GM23338 (cell line): Measurements from ENCODE around the gene TNIP2. TPM values are rescaled to one million over a fixed set of nuclear protein-coding genes. Genes with fewer than 3 reads are reported as not detected.

Experiments used
- ATAC-seq: fragments of 200-7000 bp; cut with Tn5 transposase; 3 replicates; pipeline ENCODE4 v1.9.1; 2020
- DNase-seq: peaks from one replicate; pipeline ENCODE4 v3.0.0-alpha.2; 2015; ENCODE audit warnings: low spot score
- H2AFZ ChIP-seq: fragments of 200-600 bp; sonication (generic); 2 replicates; pipeline ENCODE4 v1.8.0; 2016; ENCODE audit warnings: antibody characterized with exemption, mild to moderate bottlenecking, moderate library complexity
- H3F3A ChIP-seq: fragments of 200-600 bp; sonication (generic); replicated peaks from 2 replicates; pipeline ENCODE4 v1.8.0; 2017; ENCODE audit warnings: antibody characterized with exemption, mixed run types, low read depth
- H3K27ac ChIP-seq: fragments of 200-600 bp; sonication (generic); 2 replicates; pipeline ENCODE4 v1.6.1; 2016; ENCODE audit warnings: low read depth
- H3K27me3 ChIP-seq: fragments of 200-600 bp; sonication (generic); 2 replicates; pipeline ENCODE4 v1.8.0; 2016; ENCODE audit warnings: mild to moderate bottlenecking, mixed run types, moderate library complexity; ENCODE audit not compliant: insufficient read depth
- H3K36me3 ChIP-seq: fragments of 200-600 bp; sonication (generic); 2 replicates; pipeline ENCODE4 v1.8.0; 2016; ENCODE audit warnings: mild to moderate bottlenecking; ENCODE audit not compliant: insufficient read depth
- H3K4me1 ChIP-seq: fragments of 200-600 bp; sonication (generic); 2 replicates; pipeline ENCODE4 v1.8.0; 2016; ENCODE audit warnings: mild to moderate bottlenecking, moderate library complexity; ENCODE audit not compliant: insufficient read depth
- H3K4me2 ChIP-seq: fragments of 200-600 bp; sonication (generic); 2 replicates; pipeline ENCODE4 v1.7.1; 2017; ENCODE audit warnings: mixed run types
- H3K4me3 ChIP-seq: fragments of 200-600 bp; sonication (generic); 2 replicates; pipeline ENCODE4 v1.6.1; 2016; ENCODE audit warnings: mixed run types
- H3K79me2 ChIP-seq: fragments of 200-600 bp; sonication (generic); replicated peaks from 2 replicates; pipeline ENCODE4 v1.8.0; 2017; ENCODE audit warnings: mild to moderate bottlenecking; ENCODE audit not compliant: insufficient read depth
- H3K9me2 ChIP-seq: fragments of 200-600 bp; sonication (generic); 2 replicates; pipeline ENCODE4 v1.8.0; 2017; ENCODE audit not compliant: insufficient read depth
- H4K20me1 ChIP-seq: fragments of 200-600 bp; sonication (generic); replicated peaks from 2 replicates; pipeline ENCODE4 v1.8.0; 2017; ENCODE audit warnings: mild to moderate bottlenecking; ENCODE audit not compliant: insufficient read depth
- H3K27ac Mint-ChIP-seq: 2 replicates; pipeline ENCODE4 v1.8.0; 2020; ENCODE audit warnings: inconsistent platforms, mild to moderate bottlenecking, moderate library complexity, mixed read lengths
- H3K27me3 Mint-ChIP-seq: 3 replicates; pipeline ENCODE4 v1.8.0; 2022; ENCODE audit warnings: low read depth, mild to moderate bottlenecking, moderate library complexity, mixed read lengths, inconsistent platforms; ENCODE audit not compliant: insufficient read depth, poor library complexity
- H3K36me3 Mint-ChIP-seq: 3 replicates; pipeline ENCODE4 v1.8.0; 2021; ENCODE audit warnings: low read depth, mild to moderate bottlenecking, inconsistent platforms, moderate library complexity, mixed read lengths
- H3K4me1 Mint-ChIP-seq: 3 replicates; pipeline ENCODE4 v1.8.0; 2020; ENCODE audit warnings: mild to moderate bottlenecking, inconsistent platforms, mixed read lengths
- H3K4me3 Mint-ChIP-seq: 3 replicates; pipeline ENCODE4 v1.8.0; 2021; ENCODE audit warnings: moderate library complexity, mild to moderate bottlenecking, inconsistent platforms, mixed read lengths
- H3K9me3 Mint-ChIP-seq: 3 replicates; pipeline ENCODE4 v1.8.0; 2020; ENCODE audit warnings: moderate library complexity, mild to moderate bottlenecking, inconsistent platforms, mixed read lengths
- CTCF ChIP-seq, 2 experiments: fragments of 200-600 bp in 1 of 2; sonication (generic) in 1 of 2; conservative IDR thresholded peaks; 2 replicates each; pipeline versions ENCODE4 v1.5.1 to v1.6.1; 2016 to 2017; ENCODE audit warnings: antibody characterized with exemption in 2 of 2, low read depth in 2 of 2, mild to moderate bottlenecking in 2 of 2, moderate library complexity in 1 of 2
- EZH2 ChIP-seq: fragments of 200-600 bp; sonication (generic); IDR thresholded peaks from one replicate; pipeline ENCODE4 v1.8.0; 2017; ENCODE audit warnings: antibody characterized with exemption, mild to moderate bottlenecking, low read depth; ENCODE audit not compliant: unreplicated experiment
- EZH2phosphoT487 ChIP-seq: fragments of 200-600 bp; sonication (generic); IDR thresholded peaks from one replicate; pipeline ENCODE4 v1.8.1; 2018; ENCODE audit warnings: antibody characterized with exemption; ENCODE audit not compliant: unreplicated experiment
- JUNB ChIP-seq: IDR thresholded peaks from one replicate; pipeline ENCODE4 v1.6.1; 2016; ENCODE audit warnings: antibody characterized with exemption; ENCODE audit not compliant: unreplicated experiment
- NANOG ChIP-seq: IDR thresholded peaks from 2 replicates; pipeline ENCODE4 v1.6.1; 2016; ENCODE audit warnings: antibody characterized with exemption, borderline replicate concordance
- POLR2AphosphoS5 ChIP-seq: IDR thresholded peaks from 2 replicates; pipeline ENCODE4 v1.6.1; 2016; ENCODE audit warnings: antibody characterized with exemption, low read depth
- ZNF331 ChIP-seq: fragments of 250-450 bp; sonication (Bioruptor Pico); IDR thresholded peaks from 2 replicates; pipeline ENCODE4 v1.5.0; 2020; ENCODE audit warnings: low read depth, mild to moderate bottlenecking, moderate library complexity
- polyA plus RNA-seq: library from polyadenylated mRNA; unstranded; fragments of >200 nt; fragmentation: Nextera tagmentation; extraction: Ambion mirVana; gene quantifications from 2 replicates; pipeline ENCODE4 v1.2.1, GENCODE V29; 2016
- total RNA-seq: library from RNA; depleted of rRNA; stranded (reverse); fragments of >200 nt; shearing (Covaris generic); gene quantifications from 2 replicates; pipeline ENCODE4 v1.2.3, GENCODE V29; 2014
- TF ChIP-seq, protein P1 (sequence below): IDR thresholded peaks from one replicate; pipeline ENCODE4 v1.6.1; 2018; ENCODE audit warnings: antibody characterized with exemption; ENCODE audit not compliant: unreplicated experiment
- TF ChIP-seq, protein P2 (sequence below): fragments of 250-450 bp; sonication (Bioruptor Pico); IDR thresholded peaks from 2 replicates; pipeline ENCODE4 v1.5.0; 2020; ENCODE audit warnings: mild to moderate bottlenecking, moderate library complexity

TNIP2 gene
- total and polyA plus RNA-seq, 2 experiments from 2014 or later = 34.8 to 61.4 TPM

DNA sequence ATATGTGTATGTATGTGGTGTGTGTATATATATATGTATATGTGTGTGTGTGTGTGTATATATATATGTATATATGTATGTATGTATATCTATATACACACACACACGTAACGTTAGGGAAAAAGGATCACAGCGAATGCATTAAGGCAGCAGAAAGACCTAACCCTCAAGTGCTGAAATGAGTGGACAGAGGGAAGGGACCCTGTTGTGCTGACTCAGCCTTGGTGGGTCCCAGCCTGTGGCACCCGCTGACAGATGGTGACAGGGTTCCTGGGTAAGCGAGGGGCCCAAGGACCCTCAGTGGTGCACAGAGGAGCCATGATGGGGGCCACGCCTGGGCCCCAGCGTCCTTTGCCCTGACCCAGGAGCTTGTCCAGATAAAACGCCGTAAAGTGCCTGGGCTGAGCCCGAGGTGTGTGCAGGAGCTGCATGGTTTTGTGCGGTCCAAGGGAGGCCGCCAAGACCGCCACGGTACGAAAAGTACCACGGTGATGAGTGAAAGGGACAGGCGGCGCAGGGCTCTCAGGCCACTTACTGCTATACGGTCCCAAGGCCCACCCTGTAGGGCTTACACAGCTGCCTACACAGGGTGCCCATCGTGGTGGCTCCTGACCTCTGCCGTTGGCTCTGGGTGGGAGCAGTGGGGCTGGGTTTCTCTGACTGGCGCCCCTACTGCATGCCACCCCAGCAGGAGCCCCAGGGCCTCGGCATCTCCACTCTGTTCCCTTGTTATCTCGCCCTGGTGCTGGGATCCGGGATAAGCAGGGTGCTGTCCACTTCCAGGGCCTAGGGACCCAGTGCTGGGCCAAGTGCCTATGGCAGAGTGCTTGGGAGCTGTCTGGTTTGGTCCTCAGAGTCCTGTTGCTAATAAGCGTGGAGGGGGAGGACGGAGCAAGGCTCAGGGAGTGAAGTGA, 46.7 kb upstream of the TNIP2 start:
- H3K9me3 Mint-ChIP-seq = no peaks in the 10 kb centered on the region
- Histone ChIP-seq H3K4me2 (no peak overlapping the region), H3K4me3 (no peak overlapping the region)

More for the DNA sequence above, 46.7 kb upstream of the TNIP2 start:
- H3K4me3 Mint-ChIP-seq = no peak overlapping the region
- no peak overlapping the region for H3K27ac Mint-ChIP-seq
- ATAC-seq (no peak), DNase-seq (no peak)
- Histone ChIP-seq H3K79me2 (no peaks in the 10 kb centered on the region), H3K27ac (no peak overlapping the region), H3K27me3 (no peaks in the 10 kb centered on the region), H4K20me1 (no peaks in the 10 kb centered on the region), H3F3A (peaks cover 6% of the 10 kb centered on the region), H3K36me3 (no peaks in the 10 kb centered on the region), H3K9me2 (no peaks in the 10 kb centered on the region), H3K4me1 (peaks cover 16% of the 10 kb centered on the region; the same call in 1 of the 2 replicates), H2AFZ (no peak overlapping the region)
- peaks cover 19% of the 10 kb centered on the region for H3K4me1 Mint-ChIP-seq
- H3K27me3 Mint-ChIP-seq = peaks cover 8% of the 10 kb centered on the region
- no peak for TF ChIP-seq EZH2
- TF ChIP-seq, protein P1, sequence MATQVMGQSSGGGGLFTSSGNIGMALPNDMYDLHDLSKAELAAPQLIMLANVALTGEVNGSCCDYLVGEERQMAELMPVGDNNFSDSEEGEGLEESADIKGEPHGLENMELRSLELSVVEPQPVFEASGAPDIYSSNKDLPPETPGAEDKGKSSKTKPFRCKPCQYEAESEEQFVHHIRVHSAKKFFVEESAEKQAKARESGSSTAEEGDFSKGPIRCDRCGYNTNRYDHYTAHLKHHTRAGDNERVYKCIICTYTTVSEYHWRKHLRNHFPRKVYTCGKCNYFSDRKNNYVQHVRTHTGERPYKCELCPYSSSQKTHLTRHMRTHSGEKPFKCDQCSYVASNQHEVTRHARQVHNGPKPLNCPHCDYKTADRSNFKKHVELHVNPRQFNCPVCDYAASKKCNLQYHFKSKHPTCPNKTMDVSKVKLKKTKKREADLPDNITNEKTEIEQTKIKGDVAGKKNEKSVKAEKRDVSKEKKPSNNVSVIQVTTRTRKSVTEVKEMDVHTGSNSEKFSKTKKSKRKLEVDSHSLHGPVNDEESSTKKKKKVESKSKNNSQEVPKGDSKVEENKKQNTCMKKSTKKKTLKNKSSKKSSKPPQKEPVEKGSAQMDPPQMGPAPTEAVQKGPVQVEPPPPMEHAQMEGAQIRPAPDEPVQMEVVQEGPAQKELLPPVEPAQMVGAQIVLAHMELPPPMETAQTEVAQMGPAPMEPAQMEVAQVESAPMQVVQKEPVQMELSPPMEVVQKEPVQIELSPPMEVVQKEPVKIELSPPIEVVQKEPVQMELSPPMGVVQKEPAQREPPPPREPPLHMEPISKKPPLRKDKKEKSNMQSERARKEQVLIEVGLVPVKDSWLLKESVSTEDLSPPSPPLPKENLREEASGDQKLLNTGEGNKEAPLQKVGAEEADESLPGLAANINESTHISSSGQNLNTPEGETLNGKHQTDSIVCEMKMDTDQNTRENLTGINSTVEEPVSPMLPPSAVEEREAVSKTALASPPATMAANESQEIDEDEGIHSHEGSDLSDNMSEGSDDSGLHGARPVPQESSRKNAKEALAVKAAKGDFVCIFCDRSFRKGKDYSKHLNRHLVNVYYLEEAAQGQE = no peak
- TF ChIP-seq ZNF331 (CRISPR knock-in tag) = no peak
- no peak for TF ChIP-seq CTCF (conservative IDR thresholded peaks at IDR 0.05; ENCODE audit: low read depth in 2 of 2)
- TF ChIP-seq, protein P2, sequence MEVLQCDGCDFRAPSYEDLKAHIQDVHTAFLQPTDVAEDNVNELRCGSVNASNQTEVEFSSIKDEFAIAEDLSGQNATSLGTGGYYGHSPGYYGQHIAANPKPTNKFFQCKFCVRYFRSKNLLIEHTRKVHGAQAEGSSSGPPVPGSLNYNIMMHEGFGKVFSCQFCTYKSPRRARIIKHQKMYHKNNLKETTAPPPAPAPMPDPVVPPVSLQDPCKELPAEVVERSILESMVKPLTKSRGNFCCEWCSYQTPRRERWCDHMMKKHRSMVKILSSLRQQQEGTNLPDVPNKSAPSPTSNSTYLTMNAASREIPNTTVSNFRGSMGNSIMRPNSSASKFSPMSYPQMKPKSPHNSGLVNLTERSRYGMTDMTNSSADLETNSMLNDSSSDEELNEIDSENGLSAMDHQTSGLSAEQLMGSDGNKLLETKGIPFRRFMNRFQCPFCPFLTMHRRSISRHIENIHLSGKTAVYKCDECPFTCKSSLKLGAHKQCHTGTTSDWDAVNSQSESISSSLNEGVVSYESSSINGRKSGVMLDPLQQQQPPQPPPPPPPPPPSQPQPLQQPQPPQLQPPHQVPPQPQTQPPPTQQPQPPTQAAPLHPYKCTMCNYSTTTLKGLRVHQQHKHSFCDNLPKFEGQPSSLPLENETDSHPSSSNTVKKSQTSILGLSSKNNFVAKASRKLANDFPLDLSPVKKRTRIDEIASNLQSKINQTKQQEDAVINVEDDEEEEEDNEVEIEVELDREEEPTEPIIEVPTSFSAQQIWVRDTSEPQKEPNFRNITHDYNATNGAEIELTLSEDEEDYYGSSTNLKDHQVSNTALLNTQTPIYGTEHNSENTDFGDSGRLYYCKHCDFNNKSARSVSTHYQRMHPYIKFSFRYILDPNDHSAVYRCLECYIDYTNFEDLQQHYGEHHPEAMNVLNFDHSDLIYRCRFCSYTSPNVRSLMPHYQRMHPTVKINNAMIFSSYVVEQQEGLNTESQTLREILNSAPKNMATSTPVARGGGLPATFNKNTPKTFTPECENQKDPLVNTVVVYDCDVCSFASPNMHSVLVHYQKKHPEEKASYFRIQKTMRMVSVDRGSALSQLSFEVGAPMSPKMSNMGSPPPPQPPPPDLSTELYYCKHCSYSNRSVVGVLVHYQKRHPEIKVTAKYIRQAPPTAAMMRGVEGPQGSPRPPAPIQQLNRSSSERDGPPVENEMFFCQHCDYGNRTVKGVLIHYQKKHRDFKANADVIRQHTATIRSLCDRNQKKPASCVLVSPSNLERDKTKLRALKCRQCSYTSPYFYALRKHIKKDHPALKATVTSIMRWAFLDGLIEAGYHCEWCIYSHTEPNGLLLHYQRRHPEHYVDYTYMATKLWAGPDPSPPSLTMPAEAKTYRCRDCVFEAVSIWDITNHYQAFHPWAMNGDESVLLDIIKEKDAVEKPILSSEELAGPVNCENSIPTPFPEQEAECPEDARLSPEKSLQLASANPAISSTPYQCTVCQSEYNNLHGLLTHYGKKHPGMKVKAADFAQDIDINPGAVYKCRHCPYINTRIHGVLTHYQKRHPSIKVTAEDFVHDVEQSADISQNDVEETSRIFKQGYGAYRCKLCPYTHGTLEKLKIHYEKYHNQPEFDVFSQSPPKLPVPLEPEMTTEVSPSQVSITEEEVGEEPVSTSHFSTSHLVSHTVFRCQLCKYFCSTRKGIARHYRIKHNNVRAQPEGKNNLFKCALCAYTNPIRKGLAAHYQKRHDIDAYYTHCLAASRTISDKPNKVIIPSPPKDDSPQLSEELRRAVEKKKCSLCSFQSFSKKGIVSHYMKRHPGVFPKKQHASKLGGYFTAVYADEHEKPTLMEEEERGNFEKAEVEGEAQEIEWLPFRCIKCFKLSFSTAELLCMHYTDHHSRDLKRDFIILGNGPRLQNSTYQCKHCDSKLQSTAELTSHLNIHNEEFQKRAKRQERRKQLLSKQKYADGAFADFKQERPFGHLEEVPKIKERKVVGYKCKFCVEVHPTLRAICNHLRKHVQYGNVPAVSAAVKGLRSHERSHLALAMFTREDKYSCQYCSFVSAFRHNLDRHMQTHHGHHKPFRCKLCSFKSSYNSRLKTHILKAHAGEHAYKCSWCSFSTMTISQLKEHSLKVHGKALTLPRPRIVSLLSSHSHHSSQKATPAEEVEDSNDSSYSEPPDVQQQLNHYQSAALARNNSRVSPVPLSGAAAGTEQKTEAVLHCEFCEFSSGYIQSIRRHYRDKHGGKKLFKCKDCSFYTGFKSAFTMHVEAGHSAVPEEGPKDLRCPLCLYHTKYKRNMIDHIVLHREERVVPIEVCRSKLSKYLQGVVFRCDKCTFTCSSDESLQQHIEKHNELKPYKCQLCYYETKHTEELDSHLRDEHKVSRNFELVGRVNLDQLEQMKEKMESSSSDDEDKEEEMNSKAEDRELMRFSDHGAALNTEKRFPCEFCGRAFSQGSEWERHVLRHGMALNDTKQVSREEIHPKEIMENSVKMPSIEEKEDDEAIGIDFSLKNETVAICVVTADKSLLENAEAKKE (CRISPR knock-in tag) = no peak
- no peak for TF ChIP-seq POLR2AphosphoS5
- TF ChIP-seq JUNB = no peak
- TF ChIP-seq EZH2phosphoT487 = no peak
- no peak for TF ChIP-seq NANOG
- H3K36me3 Mint-ChIP-seq = no peaks in the 10 kb centered on the region
